Naive B cell (primary cell): ENCODE results near the gene KIF6. TPM values are rescaled to one million over a fixed set of nuclear protein-coding genes. Genes with fewer than 3 reads are reported as not detected.

Experiments used
- ATAC-seq, 2 donors: fragments of 150-1000 bp; cut with Tn5 transposase; 2 replicates each; pipeline ENCODE4 v1.10.0; 2021; ENCODE audit warnings: low read depth in 2 of 2, mild to moderate bottlenecking in 2 of 2, moderate library complexity in 2 of 2
- DNase-seq: peaks from one replicate; pipeline ENCODE4 v3.0.0; 2022
- H3K27ac Mint-ChIP-seq, 6 donors: one replicate each; pipeline ENCODE4 v1.8.0; 2020 to 2022; ENCODE audit warnings: mild to moderate bottlenecking in 6 of 6, mixed read lengths in 6 of 6, moderate library complexity in 5 of 6, inconsistent platforms in 2 of 6
- H3K27me3 Mint-ChIP-seq, 3 donors: one replicate each; pipeline ENCODE4 v1.8.0; 2021 to 2022; ENCODE audit warnings: mixed read lengths in 3 of 3, mild to moderate bottlenecking in 1 of 3
- H3K36me3 Mint-ChIP-seq, 2 donors: one replicate each; pipeline ENCODE4 v1.8.0; 2020 to 2022; ENCODE audit warnings: mixed read lengths in 2 of 2, inconsistent platforms in 1 of 2, mild to moderate bottlenecking in 1 of 2
- H3K4me1 Mint-ChIP-seq, 3 donors: one replicate each; pipeline ENCODE4 v1.8.0; 2020 to 2022; ENCODE audit warnings: mixed read lengths in 3 of 3, inconsistent platforms in 1 of 3, mild to moderate bottlenecking in 1 of 3, moderate library complexity in 1 of 3
- H3K4me3 Mint-ChIP-seq, 8 donors: one replicate each; pipeline ENCODE4 v1.8.0; 2020 to 2022; ENCODE audit warnings: mild to moderate bottlenecking in 8 of 8, mixed read lengths in 8 of 8, moderate library complexity in 8 of 8, inconsistent platforms in 2 of 8
- H3K9me3 Mint-ChIP-seq, 7 donors: one replicate each; pipeline ENCODE4 v1.8.0; 2020 to 2022; ENCODE audit warnings: mixed read lengths in 7 of 7, mild to moderate bottlenecking in 5 of 7, inconsistent platforms in 2 of 7, moderate library complexity in 1 of 7
- polyA plus RNA-seq, 6 donors: library from polyadenylated mRNA; unstranded; fragments of 300-500 nt; fragmentation: Illumina TruSeq; gene quantifications; one replicate each; pipeline ENCODE4 v1.2.3, GENCODE V29; 2021; ENCODE audit warnings: low read depth in 6 of 6

KIF6 gene
- polyA plus RNA-seq, 6 donors from 2014 or later = 0.16 to 0.19 TPM; not detected in 4

GRCh38 chr6:39590871-39591393 is 134.3 kb downstream of the KIF6 start:
- ATAC-seq (no peak), DNase-seq (no peak)
- no peak overlapping the region for H3K27ac Mint-ChIP-seq
- peaks cover 12 to 21% (median 14%) of the 10 kb centered on the region in 3 donors for H3K27me3 Mint-ChIP-seq
- no peak overlapping the region for H3K4me3 Mint-ChIP-seq
- H3K4me1 Mint-ChIP-seq = no peaks in the 10 kb centered on the region
- H3K9me3 Mint-ChIP-seq = no peaks in the 10 kb centered on the region
- no peaks in the 10 kb centered on the region for H3K36me3 Mint-ChIP-seq

DNA sequence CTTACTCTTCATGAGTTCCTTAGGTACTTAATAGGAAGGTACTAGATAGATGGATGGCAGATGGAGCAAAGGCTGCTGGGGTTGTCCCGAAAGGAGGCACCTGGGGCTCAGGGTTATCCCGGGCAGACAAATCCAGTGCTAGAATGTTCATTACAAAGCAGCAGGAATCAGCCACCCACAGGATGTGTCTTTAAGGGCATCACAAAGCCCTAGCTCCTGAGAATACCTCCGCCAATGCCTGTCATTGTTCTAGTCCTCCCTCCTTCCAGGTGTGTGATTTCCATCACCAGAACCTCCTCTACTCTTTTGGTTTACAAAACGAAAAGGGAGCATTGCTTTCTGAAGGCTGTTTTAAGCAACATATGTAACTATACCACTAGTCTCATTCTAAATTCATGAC is 138.1 kb downstream of the KIF6 start:
- peaks cover 5 to 10% (median 7%) of the 10 kb centered on the region in 3 donors for H3K27me3 Mint-ChIP-seq
- DNase-seq = no peak
- H3K4me1 Mint-ChIP-seq = no peaks in the 10 kb centered on the region
- no peaks in the 10 kb centered on the region for H3K36me3 Mint-ChIP-seq
- no peak for ATAC-seq
- H3K9me3 Mint-ChIP-seq = no peaks in the 10 kb centered on the region
- no peak overlapping the region for H3K27ac Mint-ChIP-seq
- no peak overlapping the region for H3K4me3 Mint-ChIP-seq

DNA sequence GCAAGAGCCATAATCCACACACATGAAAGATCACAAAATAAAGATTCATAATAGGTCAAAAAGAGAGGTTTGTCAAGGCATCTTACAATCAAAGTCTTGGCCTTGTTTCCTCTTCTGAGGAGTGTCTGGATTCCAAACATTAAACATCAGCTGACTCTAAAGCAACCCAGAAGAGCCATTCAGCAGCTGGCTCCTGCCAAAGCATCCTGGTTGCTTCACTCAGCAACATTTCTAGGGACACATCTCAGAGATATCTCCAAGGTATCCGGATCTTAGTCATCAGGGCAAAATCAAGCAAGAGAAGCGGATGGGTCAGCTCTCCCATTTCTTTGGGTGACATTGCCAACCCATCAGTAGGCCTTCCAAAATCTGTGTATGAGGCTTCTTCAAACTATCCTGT is 139.6 kb downstream of the KIF6 start:
- no peak overlapping the region for H3K27ac Mint-ChIP-seq
- no peaks in the 10 kb centered on the region for H3K4me1 Mint-ChIP-seq
- H3K27me3 Mint-ChIP-seq = peaks cover 9 to 13% (median 10%) of the 10 kb centered on the region in 3 donors
- no peak overlapping the region for H3K4me3 Mint-ChIP-seq
- ATAC-seq (no peak), DNase-seq (no peak)
- no peaks in the 10 kb centered on the region for H3K36me3 Mint-ChIP-seq
- H3K9me3 Mint-ChIP-seq = no peaks in the 10 kb centered on the region

DNA sequence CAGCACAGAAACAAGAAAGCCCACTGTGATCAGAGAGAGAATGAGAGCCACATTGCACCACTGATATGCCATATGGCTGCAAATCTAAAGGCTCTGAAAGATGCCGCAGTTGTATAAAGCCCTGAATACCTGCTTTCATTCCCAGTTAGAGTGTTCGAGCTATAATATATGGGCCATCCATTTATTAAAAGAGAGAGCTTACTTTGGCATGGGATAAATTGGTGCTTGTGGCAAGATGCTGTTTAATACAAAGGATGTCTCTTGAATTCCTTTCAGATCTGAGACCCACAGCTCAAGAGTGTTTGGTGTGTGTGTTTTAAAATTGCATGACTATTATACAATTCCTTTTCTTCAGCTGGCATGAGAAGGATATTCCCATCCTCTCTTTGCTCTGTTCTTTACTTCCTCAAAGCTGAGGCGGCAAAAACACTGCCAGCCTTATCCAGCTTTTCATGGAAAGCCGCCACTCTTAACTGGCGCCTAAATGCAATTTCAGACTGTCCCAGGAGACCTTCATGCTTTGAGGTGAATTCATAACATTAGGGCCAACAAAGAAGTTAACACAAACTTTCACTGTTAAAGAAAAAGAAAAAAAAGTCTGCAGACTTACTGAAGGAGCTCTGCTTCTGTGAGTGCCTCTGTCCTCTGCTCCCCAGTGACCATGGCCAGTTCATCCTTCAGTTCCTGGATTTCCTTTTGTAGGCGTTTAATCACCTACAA is 147.6 kb downstream of the KIF6 start:
- no peaks in the 10 kb centered on the region for H3K36me3 Mint-ChIP-seq
- no peak for ATAC-seq
- peaks cover 0 to 16% (median 0%) of the 10 kb centered on the region in 7 donors for H3K9me3 Mint-ChIP-seq

GRCh38 chr6:39576556-39577303 is 148.5 kb downstream of the KIF6 start:
- Mint-ChIP-seq H3K4me3 (no peak overlapping the region), H3K27me3 (peaks cover 0 to 19% (median 8%) of the 10 kb centered on the region in 3 donors)

More for the DNA sequence above, 147.6 kb downstream of the KIF6 start:
- H3K4me3 Mint-ChIP-seq = no peak overlapping the region
- no peak for DNase-seq
- peaks cover 1 to 19% (median 9%) of the 10 kb centered on the region in 3 donors for H3K27me3 Mint-ChIP-seq
- no peaks in the 10 kb centered on the region for H3K4me1 Mint-ChIP-seq
- no peak overlapping the region for H3K27ac Mint-ChIP-seq

DNA sequence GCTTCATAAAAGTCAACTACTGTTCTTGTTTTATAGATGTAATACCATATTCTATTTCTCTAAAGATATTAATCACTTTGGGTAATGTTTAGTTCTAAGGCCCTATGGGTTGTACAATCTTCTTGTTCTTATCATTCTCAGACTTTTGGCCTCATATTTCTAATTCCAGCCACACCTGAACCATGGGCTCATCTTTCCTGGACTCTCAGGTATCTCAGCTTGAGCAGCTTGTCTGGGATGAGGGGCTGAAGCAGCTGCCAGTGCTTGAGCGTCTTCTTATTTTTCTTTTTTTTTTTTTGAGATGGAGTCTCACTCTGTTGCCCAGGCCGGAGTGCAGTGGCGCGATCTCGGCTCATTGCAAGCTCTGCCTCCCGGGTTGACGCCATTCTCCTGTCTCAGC is 150.2 kb downstream of the KIF6 start:
- Mint-ChIP-seq H3K27ac (no peak overlapping the region), H3K36me3 (no peaks in the 10 kb centered on the region), H3K4me3 (no peak overlapping the region), H3K9me3 (peaks cover 0 to 16% (median 0%) of the 10 kb centered on the region in 7 donors), H3K4me1 (no peaks in the 10 kb centered on the region), H3K27me3 (peaks cover 8 to 14% (median 9%) of the 10 kb centered on the region in 3 donors)
- DNase-seq = no peak
- no peak for ATAC-seq

More at GRCh38 chr6:39576556-39577303, 148.5 kb downstream of the KIF6 start:
- ATAC-seq (no peak), DNase-seq (no peak)
- H3K36me3 Mint-ChIP-seq = no peaks in the 10 kb centered on the region
- H3K27ac Mint-ChIP-seq = no peak overlapping the region
- H3K9me3 Mint-ChIP-seq = peaks cover 0 to 16% (median 0%) of the 10 kb centered on the region in 7 donors
- no peaks in the 10 kb centered on the region for H3K4me1 Mint-ChIP-seq

DNA sequence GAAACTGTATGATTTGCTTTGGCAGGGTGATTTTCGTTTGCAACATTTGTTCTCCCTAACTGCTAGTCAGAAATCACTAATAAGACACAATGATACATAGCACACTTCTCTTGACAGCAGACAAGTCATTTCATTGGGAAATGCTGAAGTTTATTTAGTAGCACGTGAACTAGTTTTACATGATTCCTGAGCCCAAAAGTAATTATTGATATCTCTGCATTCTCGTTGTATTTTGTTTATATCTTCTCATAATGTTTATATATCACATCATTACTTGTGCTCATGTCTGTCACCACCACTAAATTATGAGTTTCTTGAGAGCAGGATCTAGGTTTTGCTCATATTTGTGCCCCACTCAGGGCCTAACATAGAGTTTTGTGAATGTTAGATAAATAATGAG is 151.7 kb downstream of the KIF6 start:
- Mint-ChIP-seq H3K9me3 (peaks cover 0 to 7% (median 0%) of the 10 kb centered on the region in 7 donors), H3K4me3 (no peak overlapping the region), H3K36me3 (no peaks in the 10 kb centered on the region), H3K27ac (no peak overlapping the region), H3K27me3 (peaks cover 8 to 14% (median 9%) of the 10 kb centered on the region in 3 donors), H3K4me1 (no peaks in the 10 kb centered on the region)
- no peak for ATAC-seq
- no peak for DNase-seq

- DNase-seq (no peak), ATAC-seq (no peak)
- peaks cover 0 to 6% (median 0%) of the 10 kb centered on the region in 7 donors for H3K9me3 Mint-ChIP-seq
- H3K4me1 Mint-ChIP-seq = no peaks in the 10 kb centered on the region
- H3K27ac Mint-ChIP-seq = no peak overlapping the region
- no peak overlapping the region for H3K4me3 Mint-ChIP-seq
- peaks cover 8 to 14% (median 9%) of the 10 kb centered on the region in 3 donors for H3K27me3 Mint-ChIP-seq
- H3K36me3 Mint-ChIP-seq = no peaks in the 10 kb centered on the region
Measured at GRCh38 chr6:39572661-39573340, 152.4 kb downstream of the KIF6 start.

DNA sequence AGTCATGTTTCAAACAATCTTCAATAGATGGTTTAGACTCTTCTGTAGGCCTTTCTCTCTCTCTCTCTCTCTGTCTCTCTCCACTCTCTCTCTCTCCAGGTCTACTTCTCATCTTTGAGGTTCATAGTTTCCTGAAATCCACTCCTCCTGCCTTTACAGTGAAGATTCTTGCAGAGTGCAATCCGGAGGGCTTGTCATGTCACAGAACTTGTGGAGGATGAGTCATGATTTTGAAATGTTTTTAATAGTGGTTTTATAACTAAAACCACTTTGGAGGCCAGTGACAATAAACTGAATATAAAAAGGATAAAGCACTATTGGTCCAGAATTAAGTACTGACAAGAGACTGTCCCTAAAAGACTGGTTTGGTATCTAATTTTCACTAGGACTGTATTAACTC is 156.3 kb downstream of the KIF6 start:
- DNase-seq = no peak
- Mint-ChIP-seq H3K27ac (no peak overlapping the region), H3K9me3 (no peaks in the 10 kb centered on the region), H3K4me3 (no peak overlapping the region), H3K27me3 (peaks cover 0 to 15% (median 11%) of the 10 kb centered on the region in 3 donors), H3K36me3 (no peaks in the 10 kb centered on the region), H3K4me1 (no peaks in the 10 kb centered on the region)
- no peak for ATAC-seq

DNA sequence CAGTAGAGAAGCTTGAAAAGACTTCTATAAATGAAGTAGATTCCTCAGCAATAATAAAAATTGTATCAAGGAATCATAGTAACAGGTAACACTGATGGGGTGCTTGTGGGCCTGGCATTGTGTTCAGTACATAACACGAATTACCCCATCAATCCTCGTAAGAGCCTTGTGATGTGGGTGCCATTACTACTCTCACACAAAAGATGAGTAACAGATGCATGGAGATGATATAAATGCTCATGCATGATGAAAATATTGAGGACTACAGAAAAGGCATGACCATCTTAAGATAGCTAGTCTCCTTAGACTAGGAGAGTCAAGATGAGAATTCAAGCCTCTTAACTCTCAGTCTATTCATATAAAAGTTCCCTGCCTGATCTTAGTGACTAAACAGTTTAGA is 158.1 kb downstream of the KIF6 start:
- Mint-ChIP-seq H3K27me3 (peaks cover 0 to 15% (median 11%) of the 10 kb centered on the region in 3 donors), H3K4me1 (no peaks in the 10 kb centered on the region), H3K36me3 (no peaks in the 10 kb centered on the region), H3K9me3 (no peaks in the 10 kb centered on the region), H3K4me3 (no peak overlapping the region), H3K27ac (no peak overlapping the region)
- DNase-seq (no peak), ATAC-seq (no peak)

GRCh38 chr6:39566456-39566855 is 158.8 kb downstream of the KIF6 start:
- H3K9me3 Mint-ChIP-seq = no peaks in the 10 kb centered on the region
- peaks cover 0 to 14% (median 11%) of the 10 kb centered on the region in 3 donors for H3K27me3 Mint-ChIP-seq
- no peak for ATAC-seq
- DNase-seq = no peak
- H3K4me1 Mint-ChIP-seq = no peaks in the 10 kb centered on the region
- H3K27ac Mint-ChIP-seq = no peak overlapping the region
- H3K36me3 Mint-ChIP-seq = no peaks in the 10 kb centered on the region
- no peak overlapping the region for H3K4me3 Mint-ChIP-seq

DNA sequence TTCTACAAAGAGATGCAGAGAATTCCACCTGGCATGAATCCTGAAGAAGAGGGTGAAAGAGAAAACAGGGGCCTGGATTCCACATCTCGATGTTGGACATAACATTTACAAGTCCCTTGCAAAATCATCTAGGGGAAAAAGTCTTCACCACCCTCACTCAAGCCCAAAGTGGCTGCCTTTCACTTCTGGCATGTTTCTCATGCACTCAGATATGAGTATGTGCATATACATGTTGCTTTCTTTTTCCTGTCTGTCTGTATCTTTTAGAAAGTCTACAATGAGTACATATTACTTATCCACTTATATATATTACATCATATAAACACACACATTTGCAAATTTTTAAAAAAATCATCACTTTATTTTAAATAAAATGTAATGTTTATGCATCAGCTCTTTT is 159.3 kb downstream of the KIF6 start:
- H3K4me1 Mint-ChIP-seq = no peaks in the 10 kb centered on the region
- peaks cover 0 to 11% (median 9%) of the 10 kb centered on the region in 3 donors for H3K27me3 Mint-ChIP-seq
- H3K36me3 Mint-ChIP-seq = no peaks in the 10 kb centered on the region
- no peak overlapping the region for H3K27ac Mint-ChIP-seq
- no peak for DNase-seq
- H3K4me3 Mint-ChIP-seq = no peak overlapping the region
- ATAC-seq = no peak
- H3K9me3 Mint-ChIP-seq = no peaks in the 10 kb centered on the region

GRCh38 chr6:39563566-39564311 is 161.5 kb downstream of the KIF6 start:
- ATAC-seq = no peak
- Mint-ChIP-seq H3K4me3 (no peak overlapping the region), H3K36me3 (no peaks in the 10 kb centered on the region), H3K27me3 (peaks cover 0 to 7% (median 6%) of the 10 kb centered on the region in 3 donors), H3K9me3 (no peaks in the 10 kb centered on the region), H3K4me1 (no peaks in the 10 kb centered on the region), H3K27ac (no peak overlapping the region)
- DNase-seq = no peak
